Stimulated activated memory B cell treated with anti-CD40 and anti-IgM and Interleukin-4, amounts not matched to agents 10 μg/mL and 1 μg/mL and 100 μg/mL, for 72 hours (primary cell): ENCODE measurements around the gene HABP4.

Experiments used
- ATAC-seq: fragments of 150-1000 bp; cut with Tn5 transposase; 2 replicates; pipeline ENCODE4 v1.10.0; 2021
- H3K27ac Mint-ChIP-seq: one replicate; pipeline ENCODE4 v1.8.0; 2022; ENCODE audit warnings: mild to moderate bottlenecking, mixed read lengths
- H3K27me3 Mint-ChIP-seq: one replicate; pipeline ENCODE4 v1.8.0; 2022; ENCODE audit warnings: mixed read lengths
- H3K36me3 Mint-ChIP-seq: one replicate; pipeline ENCODE4 v1.8.0; 2022; ENCODE audit warnings: mixed read lengths
- H3K4me1 Mint-ChIP-seq: one replicate; pipeline ENCODE4 v1.8.0; 2022; ENCODE audit warnings: mixed read lengths
- H3K4me3 Mint-ChIP-seq: one replicate; pipeline ENCODE4 v1.8.0; 2022; ENCODE audit warnings: mild to moderate bottlenecking, moderate library complexity, mixed read lengths
- H3K9me3 Mint-ChIP-seq: one replicate; pipeline ENCODE4 v1.8.0; 2022; ENCODE audit warnings: mixed read lengths

Gene HABP4

DNA sequence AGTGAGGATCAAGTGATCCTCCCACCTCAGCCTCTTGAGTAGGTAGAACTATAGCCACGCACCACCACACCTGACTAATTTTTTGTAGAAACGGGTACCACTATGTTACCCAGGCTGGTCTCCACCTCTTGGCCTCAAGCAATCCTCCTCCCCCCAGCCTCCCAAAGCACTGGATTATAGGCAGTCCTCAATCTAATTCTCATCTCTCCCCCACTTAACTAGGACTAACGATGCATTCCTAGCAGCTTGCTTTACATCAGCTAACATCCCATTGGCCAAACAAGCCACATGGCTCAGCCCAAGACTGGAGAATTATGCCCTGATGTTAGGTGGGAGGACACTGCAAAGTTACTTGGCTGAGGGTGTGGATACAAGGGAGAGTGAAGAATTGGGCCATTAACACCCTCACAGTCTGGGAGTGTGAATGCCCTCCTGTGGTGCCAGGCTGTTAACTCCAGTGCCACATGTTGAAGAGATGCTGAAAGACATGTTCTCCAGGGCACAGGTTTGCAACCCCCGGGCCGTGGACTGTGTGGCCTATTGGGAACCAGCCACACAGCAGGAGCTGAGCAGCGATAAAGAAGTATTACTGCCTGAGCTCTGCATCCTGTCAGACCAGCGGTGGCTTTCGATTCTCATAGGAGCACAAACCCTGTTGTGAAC, 26.5 kb upstream of the HABP4 start:
- H3K27me3 Mint-ChIP-seq: no peaks in the 10 kb centered on the region

DNA sequence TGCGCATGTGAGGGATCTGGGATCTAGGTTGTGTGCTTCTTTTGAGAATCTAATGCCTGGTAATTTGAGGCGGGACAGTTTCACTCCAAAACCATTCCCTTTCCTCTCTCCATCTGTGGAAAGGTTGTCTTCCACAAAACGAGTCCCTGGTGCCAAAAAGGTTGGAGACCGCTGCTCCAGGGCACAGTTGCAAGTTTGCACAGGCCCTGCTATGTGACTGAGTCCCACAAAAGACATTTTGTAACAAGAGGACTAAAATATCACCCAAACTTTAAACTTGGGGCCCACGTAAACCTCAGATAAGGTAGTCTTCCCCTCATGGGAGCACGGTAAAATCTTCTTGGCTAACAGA, 26.0 kb upstream of the HABP4 start:
- Mint-ChIP-seq H3K27me3 (no peaks in the 10 kb centered on the region), H3K4me3 (no peak overlapping the region), H3K27ac (no peak overlapping the region), H3K4me1 (peaks cover 24% of the 10 kb centered on the region), H3K36me3 (no peaks in the 10 kb centered on the region), H3K9me3 (no peaks in the 10 kb centered on the region)
- ATAC-seq: no peak

More for the DNA sequence above, 26.5 kb upstream of the HABP4 start:
- Mint-ChIP-seq H3K36me3 (no peaks in the 10 kb centered on the region), H3K4me1 (peaks cover 24% of the 10 kb centered on the region), H3K9me3 (no peaks in the 10 kb centered on the region), H3K27ac (no peak overlapping the region), H3K4me3 (no peak overlapping the region)
- ATAC-seq: no peak

DNA sequence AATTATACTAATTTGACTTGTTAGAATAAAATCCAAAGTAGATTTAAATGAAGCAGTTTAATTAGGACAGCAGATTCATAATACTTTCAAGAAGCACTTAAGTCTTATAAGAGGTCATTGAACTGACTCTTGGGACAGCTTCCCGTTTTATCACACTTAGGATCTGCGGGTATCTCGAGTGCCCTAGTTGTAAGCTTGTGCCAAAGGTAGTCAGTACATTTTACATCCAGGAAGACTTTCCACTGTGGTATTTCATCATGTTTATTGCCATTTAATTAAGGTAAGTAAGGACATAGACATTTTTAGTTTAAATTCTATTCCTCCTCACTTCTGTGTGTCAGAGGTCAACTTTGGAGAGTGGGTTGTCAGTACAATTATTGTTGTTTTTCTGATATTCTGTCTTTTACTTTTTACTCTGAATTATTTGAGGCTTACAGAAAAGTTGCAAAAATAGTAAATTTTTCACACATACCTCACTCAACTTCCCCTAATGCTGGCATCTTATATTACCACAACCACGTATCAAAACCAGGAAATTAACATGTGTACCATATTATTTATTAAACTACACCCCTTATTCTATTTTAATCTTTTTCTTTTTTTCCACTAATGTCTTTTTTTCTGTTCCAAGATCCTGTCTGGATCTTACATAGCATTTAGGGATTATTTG, 24.3 kb upstream of the HABP4 start:
- no peaks in the 10 kb centered on the region for H3K9me3 Mint-ChIP-seq
- H3K27me3 Mint-ChIP-seq: no peaks in the 10 kb centered on the region
- no peak for ATAC-seq
- H3K4me3 Mint-ChIP-seq: no peak overlapping the region
- peaks cover 8% of the 10 kb centered on the region for H3K4me1 Mint-ChIP-seq
- no peaks in the 10 kb centered on the region for H3K36me3 Mint-ChIP-seq
- H3K27ac Mint-ChIP-seq: no peak overlapping the region

DNA sequence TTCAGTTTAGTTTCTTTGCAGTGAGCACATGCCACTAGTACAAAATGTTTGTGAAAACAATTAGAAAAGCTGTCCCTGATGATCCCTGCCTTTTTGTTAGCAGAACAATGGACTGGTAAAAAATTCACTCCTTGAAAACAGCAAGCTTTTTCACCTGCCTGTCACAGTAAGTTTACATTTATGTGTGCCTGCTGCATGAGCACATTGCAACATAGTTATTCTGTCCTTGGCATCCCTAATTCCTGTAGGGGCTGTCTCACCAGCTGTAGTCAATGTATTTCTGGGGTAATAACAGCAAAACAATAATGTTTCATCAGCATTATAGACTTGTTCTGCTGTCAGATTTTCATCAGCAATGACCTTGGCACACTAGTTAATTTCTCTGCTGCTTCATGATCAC, 20.2 kb upstream of the HABP4 start:
- no peaks in the 10 kb centered on the region for H3K36me3 Mint-ChIP-seq
- H3K27ac Mint-ChIP-seq: no peak overlapping the region
- no peaks in the 10 kb centered on the region for H3K9me3 Mint-ChIP-seq
- ATAC-seq: no peak
- peaks cover 13% of the 10 kb centered on the region for H3K27me3 Mint-ChIP-seq
- H3K4me3 Mint-ChIP-seq: no peak overlapping the region
- H3K4me1 Mint-ChIP-seq: no peaks in the 10 kb centered on the region

DNA sequence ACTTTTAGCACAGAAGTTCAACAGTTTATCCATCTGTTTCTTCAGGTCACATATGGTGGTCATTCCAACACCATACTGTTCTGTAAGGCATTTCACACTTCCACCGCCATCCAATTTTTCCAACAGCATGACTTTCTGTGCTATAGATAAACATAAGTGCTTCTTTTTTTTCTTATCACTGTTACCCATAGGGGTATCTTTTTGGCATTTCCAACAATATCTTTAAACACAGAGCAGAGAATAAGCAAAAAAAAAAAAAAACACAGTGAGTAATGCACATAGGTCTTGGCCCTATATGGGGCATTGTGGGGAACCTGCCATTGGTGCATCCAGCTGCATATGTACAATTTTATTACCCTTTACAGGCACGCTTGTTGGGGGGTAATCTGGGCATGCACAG, 19.6 kb upstream of the HABP4 start:
- Mint-ChIP-seq H3K4me3 (no peak overlapping the region), H3K36me3 (no peaks in the 10 kb centered on the region), H3K27me3 (peaks cover 13% of the 10 kb centered on the region), H3K9me3 (no peaks in the 10 kb centered on the region), H3K4me1 (no peaks in the 10 kb centered on the region), H3K27ac (no peak overlapping the region)
- no peak for ATAC-seq

DNA sequence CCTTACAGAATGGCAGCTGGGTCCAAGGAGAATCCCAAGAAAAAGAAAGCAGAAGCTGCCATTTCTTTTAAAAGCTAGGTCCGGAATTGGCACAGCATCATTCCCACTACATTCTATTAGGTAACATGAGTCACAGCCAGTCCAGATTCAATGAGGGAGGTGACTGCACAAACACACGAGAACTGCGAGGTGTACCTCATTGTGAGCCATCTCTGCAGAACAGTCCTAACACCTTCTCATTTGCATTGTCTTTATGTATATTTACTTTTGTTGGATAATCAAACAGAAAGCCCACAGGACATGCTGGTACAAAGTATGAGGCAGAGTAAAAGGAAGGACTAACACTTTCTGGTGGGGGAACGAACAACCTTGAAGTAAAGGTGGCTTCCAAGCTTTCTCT, 14.6 kb upstream of the HABP4 start:
- Mint-ChIP-seq H3K4me3 (no peak overlapping the region), H3K27ac (no peak overlapping the region), H3K27me3 (peaks cover 13% of the 10 kb centered on the region), H3K9me3 (no peaks in the 10 kb centered on the region), H3K36me3 (no peaks in the 10 kb centered on the region), H3K4me1 (no peaks in the 10 kb centered on the region)
- no peak for ATAC-seq

DNA sequence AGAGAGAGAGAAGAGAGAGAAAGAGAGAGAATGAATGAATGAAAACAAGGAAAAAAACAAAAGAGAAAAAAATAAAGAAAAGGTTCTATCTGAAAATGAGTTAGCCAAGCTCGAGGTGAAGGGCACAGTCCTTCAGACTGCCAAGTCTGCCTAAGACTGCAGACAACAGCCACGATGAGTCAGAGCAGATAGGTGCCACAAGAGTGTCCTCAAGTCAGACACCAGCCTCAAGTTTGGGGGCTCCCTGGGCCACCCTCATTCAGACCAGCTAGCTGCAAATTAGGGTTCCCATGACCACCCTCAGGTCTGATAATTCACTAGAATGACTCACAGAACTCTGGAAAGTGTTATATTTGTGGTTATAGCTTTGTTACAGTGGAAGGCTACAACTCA, 13.9 kb upstream of the HABP4 start:
- Mint-ChIP-seq H3K36me3 (no peaks in the 10 kb centered on the region), H3K27ac (no peak overlapping the region), H3K9me3 (no peaks in the 10 kb centered on the region), H3K4me3 (no peak overlapping the region), H3K27me3 (peaks cover 13% of the 10 kb centered on the region), H3K4me1 (no peaks in the 10 kb centered on the region)
- no peak for ATAC-seq

DNA sequence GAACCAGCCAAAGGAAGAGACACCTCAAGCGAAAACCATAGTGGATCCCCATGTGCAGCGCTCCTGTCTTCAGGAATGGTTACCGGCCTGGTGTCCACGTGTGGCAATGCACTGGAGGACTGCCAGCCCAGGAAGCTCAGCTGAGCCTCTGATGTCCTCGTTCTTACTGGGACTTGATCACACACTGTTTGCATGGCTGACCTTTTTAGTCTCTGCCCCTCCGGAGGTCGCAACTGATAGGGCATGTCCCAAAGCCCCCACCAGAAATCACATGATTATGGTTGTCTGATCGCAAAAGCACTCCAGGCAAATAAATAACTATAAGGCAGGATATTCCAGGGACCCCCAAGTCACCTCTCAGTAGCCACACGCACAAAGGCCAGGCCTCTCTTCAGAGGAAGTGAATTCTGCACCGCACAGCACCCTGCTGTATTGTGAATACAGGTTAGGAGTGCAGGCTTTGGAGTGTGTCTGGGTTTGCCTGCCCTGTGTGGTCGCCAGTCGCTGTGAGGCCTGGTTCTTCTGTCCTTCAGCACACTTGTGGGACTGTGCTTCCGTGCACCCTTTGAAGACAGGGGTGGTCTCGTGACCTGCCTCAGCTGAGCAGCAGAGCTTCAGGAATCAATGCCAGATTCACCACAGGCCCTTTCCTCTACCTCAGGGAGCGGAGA, 13.4 kb upstream of the HABP4 start:
- Mint-ChIP-seq H3K9me3 (no peaks in the 10 kb centered on the region), H3K4me1 (no peaks in the 10 kb centered on the region), H3K4me3 (no peak overlapping the region), H3K27me3 (peaks cover 13% of the 10 kb centered on the region), H3K27ac (no peak overlapping the region), H3K36me3 (no peaks in the 10 kb centered on the region)
- no peak for ATAC-seq

DNA sequence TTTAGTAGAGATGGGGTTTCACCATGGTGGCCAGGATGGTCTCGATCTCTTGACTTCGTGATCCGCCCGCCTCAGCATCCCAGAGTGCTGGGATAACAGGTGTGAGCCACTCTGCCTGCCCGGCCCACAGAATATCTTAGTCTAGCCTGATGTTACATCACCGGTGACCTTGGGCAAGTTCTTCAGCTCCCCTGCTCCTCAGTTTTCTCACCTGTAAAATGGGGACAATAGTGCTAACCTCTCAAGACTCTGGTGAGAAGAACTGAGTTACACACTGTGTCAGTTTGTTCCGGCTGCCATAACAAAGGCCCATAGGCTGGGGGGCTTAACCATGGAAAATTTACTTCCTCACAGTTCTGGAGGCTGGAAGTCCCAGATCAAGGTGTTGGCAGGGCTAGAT, 12.5 kb upstream of the HABP4 start:
- H3K36me3 Mint-ChIP-seq: no peaks in the 10 kb centered on the region
- H3K27me3 Mint-ChIP-seq: peaks cover 13% of the 10 kb centered on the region
- H3K4me3 Mint-ChIP-seq: no peak overlapping the region
- H3K9me3 Mint-ChIP-seq: no peaks in the 10 kb centered on the region
- no peak overlapping the region for H3K27ac Mint-ChIP-seq
- no peak for ATAC-seq
- H3K4me1 Mint-ChIP-seq: no peaks in the 10 kb centered on the region

DNA sequence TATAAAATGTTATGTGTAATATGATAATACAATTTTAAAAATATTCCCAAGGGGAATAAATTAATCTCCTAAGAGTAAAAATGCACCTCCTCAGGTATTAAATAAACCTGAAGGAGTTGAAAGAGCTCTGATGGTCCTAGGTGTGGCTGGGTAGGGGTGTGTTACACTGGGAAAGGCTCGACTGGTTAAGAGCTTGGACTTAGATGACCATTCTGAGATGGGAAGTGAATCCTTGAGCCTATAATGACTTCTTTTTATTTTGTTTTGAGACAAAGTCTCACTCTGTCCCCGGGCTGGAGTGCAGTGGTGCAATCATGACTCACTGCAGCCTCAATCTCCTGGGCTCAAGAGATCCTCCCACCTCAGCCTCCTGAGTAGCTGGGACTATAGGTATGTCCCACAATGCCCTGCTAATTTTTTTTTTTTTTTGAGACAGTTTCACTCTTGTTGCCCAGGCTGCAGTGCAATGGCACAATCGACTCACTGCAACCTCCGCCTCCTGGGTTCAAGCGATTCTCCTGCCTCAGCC, 9.2 kb upstream of the HABP4 start:
- Mint-ChIP-seq H3K4me1 (no peaks in the 10 kb centered on the region), H3K27ac (no peak overlapping the region), H3K36me3 (no peaks in the 10 kb centered on the region), H3K27me3 (no peaks in the 10 kb centered on the region), H3K4me3 (no peak overlapping the region), H3K9me3 (no peaks in the 10 kb centered on the region)
- ATAC-seq: no peak

DNA sequence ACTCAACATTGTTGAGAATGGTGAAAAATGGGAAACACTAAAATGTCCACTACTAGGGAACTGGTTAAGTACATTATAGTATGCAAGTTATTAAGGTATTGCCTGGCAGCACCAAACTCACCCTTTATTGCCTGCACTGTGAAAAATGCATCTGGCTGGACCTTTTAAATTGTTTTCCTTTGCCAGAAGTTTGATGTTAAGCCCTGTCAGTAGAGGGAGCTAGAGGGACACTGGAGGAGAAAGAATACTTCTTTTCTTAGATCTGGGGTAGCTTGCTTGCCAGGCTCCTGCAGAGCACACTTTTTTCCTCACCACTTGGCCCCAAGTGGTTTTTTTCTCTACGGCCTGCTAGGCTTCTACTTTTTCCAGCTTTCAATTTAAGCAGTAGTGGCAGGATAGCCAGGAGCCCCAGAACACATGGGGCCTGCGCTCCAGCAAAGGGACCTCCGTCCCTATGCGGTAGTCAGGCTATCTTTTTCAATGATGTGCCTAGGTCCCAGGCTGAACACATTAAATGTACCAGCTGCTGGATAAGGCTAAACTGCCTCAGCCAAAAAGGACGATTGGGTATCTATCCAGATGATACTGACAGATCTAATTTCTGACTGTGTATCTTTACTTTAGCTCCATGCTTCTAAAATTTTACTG, 8.0 kb upstream of the HABP4 start:
- no peaks in the 10 kb centered on the region for H3K9me3 Mint-ChIP-seq
- no peaks in the 10 kb centered on the region for H3K36me3 Mint-ChIP-seq
- H3K27me3 Mint-ChIP-seq: no peaks in the 10 kb centered on the region
- no peak overlapping the region for H3K27ac Mint-ChIP-seq
- no peak for ATAC-seq
- H3K4me3 Mint-ChIP-seq: no peak overlapping the region
- H3K4me1 Mint-ChIP-seq: no peaks in the 10 kb centered on the region

DNA sequence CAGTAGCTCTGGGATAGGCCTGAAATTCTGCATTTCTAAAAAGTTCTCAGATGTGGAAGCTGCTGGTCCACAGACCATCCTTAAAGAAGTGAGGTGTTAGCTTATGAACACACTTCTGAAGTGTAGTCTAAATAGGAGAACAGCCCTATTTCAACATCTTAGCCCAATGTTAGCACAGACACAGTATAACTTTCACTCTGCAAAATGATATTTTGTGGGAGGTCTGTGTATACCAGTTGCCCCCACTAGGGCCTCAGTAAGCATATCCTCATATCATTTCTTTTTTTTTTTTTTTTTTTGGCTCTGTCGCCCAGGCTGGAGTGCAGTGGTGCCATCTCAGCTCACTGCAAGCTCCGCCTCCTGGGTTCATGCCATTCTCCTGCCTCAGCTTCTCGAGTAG, 7.5 kb upstream of the HABP4 start:
- no peaks in the 10 kb centered on the region for H3K4me1 Mint-ChIP-seq
- no peak for ATAC-seq
- H3K4me3 Mint-ChIP-seq: no peak overlapping the region
- H3K27ac Mint-ChIP-seq: no peak overlapping the region
- H3K27me3 Mint-ChIP-seq: no peaks in the 10 kb centered on the region
- H3K36me3 Mint-ChIP-seq: no peaks in the 10 kb centered on the region
- H3K9me3 Mint-ChIP-seq: no peaks in the 10 kb centered on the region

DNA sequence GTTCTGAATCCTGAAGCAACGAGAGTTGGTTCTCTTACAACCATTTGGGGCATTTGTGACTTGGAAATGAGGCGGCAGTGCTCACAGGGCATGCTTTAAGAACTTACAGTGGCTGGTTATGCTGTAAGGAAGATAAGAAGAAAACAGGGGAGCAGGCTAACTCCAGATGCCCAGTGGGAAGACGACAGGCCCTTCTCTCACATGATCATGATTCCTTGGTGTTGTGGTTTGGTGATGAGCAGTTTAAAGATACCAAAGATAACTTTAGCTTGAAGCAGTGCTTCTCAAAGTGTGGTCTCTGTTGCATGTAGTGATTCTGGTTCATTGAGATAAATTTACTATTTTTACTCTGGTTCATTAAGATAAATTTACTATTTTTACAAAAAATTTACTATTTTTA, 2.6 kb upstream of the HABP4 start:
- ATAC-seq: no peak
- H3K36me3 Mint-ChIP-seq: no peaks in the 10 kb centered on the region
- H3K27ac Mint-ChIP-seq: no peak overlapping the region
- H3K9me3 Mint-ChIP-seq: no peaks in the 10 kb centered on the region
- no peak overlapping the region for H3K4me3 Mint-ChIP-seq
- H3K27me3 Mint-ChIP-seq: no peaks in the 10 kb centered on the region
- H3K4me1 Mint-ChIP-seq: peaks cover 14% of the 10 kb centered on the region

DNA sequence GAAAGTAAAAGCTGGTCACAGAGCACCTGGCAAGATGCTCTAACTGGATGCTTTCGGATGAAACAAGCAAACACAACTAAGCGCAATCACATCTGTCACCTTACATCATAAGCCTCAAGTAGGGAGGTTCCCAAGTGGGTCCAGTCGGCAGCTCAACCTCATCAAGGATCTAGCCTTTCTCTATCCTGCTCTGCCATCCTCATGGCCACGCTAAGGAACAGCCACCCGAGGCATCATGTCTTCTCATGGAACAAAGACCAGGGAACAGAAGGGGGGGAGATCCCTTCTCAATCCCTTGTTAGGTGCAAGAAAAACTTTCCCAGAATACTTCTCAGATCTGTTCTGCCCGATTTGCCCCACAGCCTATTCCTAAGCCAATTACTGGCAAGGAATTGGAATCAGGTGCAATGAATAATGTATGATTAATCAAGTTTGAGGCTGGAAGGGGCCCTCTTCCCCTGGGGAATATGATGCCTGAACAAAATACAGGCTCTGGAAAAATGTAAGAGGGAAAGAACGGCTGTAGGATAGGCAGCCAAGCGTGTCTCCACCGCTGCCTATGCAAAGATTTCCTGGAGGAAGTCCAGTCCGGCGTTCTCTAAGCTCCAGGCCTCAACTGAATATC, 1.3 kb upstream of the HABP4 start:
- H3K27ac Mint-ChIP-seq: no peak overlapping the region
- H3K27me3 Mint-ChIP-seq: no peaks in the 10 kb centered on the region
- H3K9me3 Mint-ChIP-seq: no peaks in the 10 kb centered on the region
- H3K36me3 Mint-ChIP-seq: peaks cover 3% of the 10 kb centered on the region
- no peak for ATAC-seq
- H3K4me1 Mint-ChIP-seq: peaks cover 18% of the 10 kb centered on the region
- no peak overlapping the region for H3K4me3 Mint-ChIP-seq

DNA sequence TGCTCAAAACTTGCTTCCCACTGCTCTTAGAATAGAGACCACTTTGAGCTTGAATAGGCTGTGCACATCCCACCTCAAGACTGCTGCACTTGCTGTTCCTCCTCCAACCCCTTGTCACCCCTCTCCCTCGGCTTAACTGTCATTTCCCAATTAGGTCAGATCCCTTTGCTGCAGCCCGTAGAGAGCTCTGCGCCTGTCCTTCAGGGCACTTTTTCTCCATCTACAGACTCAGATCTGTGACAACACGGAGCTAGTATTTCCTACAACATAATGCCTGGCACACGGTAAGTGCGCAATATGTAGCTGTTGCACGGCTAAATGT, 485 bp upstream of the HABP4 start:
- Mint-ChIP-seq H3K27ac (peak overlapping the region; percentile 72), H3K9me3 (no peaks in the 10 kb centered on the region), H3K27me3 (no peaks in the 10 kb centered on the region), H3K36me3 (peaks cover 6% of the 10 kb centered on the region), H3K4me1 (peaks cover 22% of the 10 kb centered on the region), H3K4me3 (peak overlapping the region; percentile 72)
- ATAC-seq: peak; percentile 25
